PC-3 (cell line): ENCODE data around the gene OR2A5. TPM values are rescaled to one million over a fixed set of nuclear protein-coding genes. Genes with fewer than 3 reads are reported as not detected.
"Not testable (repeated sequence)": the region's sequence is repeated elsewhere in the genome, so short reads cannot be mapped to it uniquely, and the experiment has no call there.

ENCODE experiments used
- ATAC-seq: fragments of 200-7000 bp; cut with Tn5 transposase; 2 replicates; pipeline ENCODE4 v1.9.1; 2020; ENCODE audit warnings: mild to moderate bottlenecking, moderate library complexity
- BruUV-seq: library from RNA; stranded (reverse); fragments of 400-500 nt; replicated peaks from 2 replicates; lab custom pipeline; 2021; lab: Mats Ljungman, UMichigan
- CTCF ChIA-PET: fragments of 300-600 bp; sonication (Branson Sonifier 250); formaldehyde crosslinking; loops from one replicate; lab custom pipeline; 2022; ENCODE audit warnings: antibody characterized with exemption; lab: Charles Lee
- POLR2A ChIA-PET: fragments of 300-600 bp; sonication (Branson Sonifier 250); formaldehyde crosslinking; loops from one replicate; lab custom pipeline; 2022; ENCODE audit warnings: antibody characterized with exemption; ENCODE audit not compliant: unreplicated experiment; lab: Charles Lee
- DNase-seq: peaks from one replicate; pipeline ENCODE4 v3.0.0-alpha.2; 2015
- H2AFZ ChIP-seq: fragments of 300-600 bp; sonication (generic); 2 replicates; pipeline ENCODE4 v1.6.0; 2016; ENCODE audit warnings: antibody characterized with exemption, low read length
- H3F3A ChIP-seq: fragments of 300-600 bp; sonication (generic); one replicate; pipeline ENCODE4 v1.6.0; 2017; ENCODE audit warnings: antibody characterized with exemption, low read length, control low read depth, mild to moderate bottlenecking; ENCODE audit not compliant: unreplicated experiment
- H3K27ac ChIP-seq: fragments of 300-600 bp; sonication (generic); 2 replicates; pipeline ENCODE4 v1.5.1; 2016; ENCODE audit warnings: mild to moderate bottlenecking, low read length
- H3K27me3 ChIP-seq: fragments of 300-600 bp; sonication (generic); 2 replicates; pipeline ENCODE4 v1.6.1; 2016; ENCODE audit warnings: low read length, mixed read lengths
- H3K36me3 ChIP-seq: fragments of 300-600 bp; sonication (generic); 2 replicates; pipeline ENCODE4 v1.6.1; 2016; ENCODE audit warnings: low read depth, mixed run types, low read length, mixed read lengths
- H3K4me1 ChIP-seq: fragments of 300-600 bp; sonication (generic); 2 replicates; pipeline ENCODE4 v1.5.1; 2016; ENCODE audit warnings: low read length; ENCODE audit not compliant: insufficient read depth
- H3K4me2 ChIP-seq: fragments of 300-600 bp; sonication (generic); 2 replicates; pipeline ENCODE4 v1.6.0; 2016; ENCODE audit warnings: low read length
- H3K4me3 ChIP-seq: fragments of 300-600 bp; sonication (generic); 2 replicates; pipeline ENCODE4 v1.5.1; 2016; ENCODE audit warnings: mild to moderate bottlenecking, low read length, mixed read lengths
- H3K79me2 ChIP-seq: fragments of 300-600 bp; sonication (generic); 2 replicates; pipeline ENCODE4 v1.6.1; 2017; ENCODE audit warnings: low read length, mixed read lengths
- H3K9ac ChIP-seq: fragments of 300-600 bp; sonication (generic); 2 replicates; pipeline ENCODE4 v1.6.0; 2016; ENCODE audit warnings: mild to moderate bottlenecking, low read length
- H3K9me2 ChIP-seq: fragments of 300-600 bp; sonication (generic); replicated peaks from 2 replicates; pipeline ENCODE4 v1.6.1; 2016; ENCODE audit warnings: mixed run types, low read length, mixed read lengths
- H3K9me3 ChIP-seq: fragments of 300-600 bp; sonication (generic); 2 replicates; pipeline ENCODE4 v1.6.1; 2016; ENCODE audit warnings: low read length, mixed read lengths
- H4K20me1 ChIP-seq: fragments of 300-600 bp; sonication (generic); 2 replicates; pipeline ENCODE4 v1.6.1; 2016; ENCODE audit warnings: low read length, mixed read lengths
- EZH2 ChIP-seq: fragments of 300-600 bp; sonication (generic); IDR thresholded peaks from one replicate; pipeline ENCODE4 v1.6.1; 2017; ENCODE audit warnings: antibody characterized with exemption, mild to moderate bottlenecking, low read length; ENCODE audit not compliant: unreplicated experiment
- EZH2phosphoT487 ChIP-seq: fragments of 300-600 bp; sonication (generic); IDR thresholded peaks from 2 replicates; pipeline ENCODE4 v1.6.1; 2018; ENCODE audit warnings: mild to moderate bottlenecking, antibody characterized with exemption, low read length, borderline replicate concordance
- intact Hi-C: fragments of 100-400 bp; cut with micrococcal nuclease; formaldehyde crosslinking; loops from 2 replicates; pipeline ENCODE4 v1.9.0; 2023
- total RNA-seq: library from RNA; depleted of rRNA; stranded (reverse); fragments of >200 nt; gene quantifications from 2 replicates; pipeline ENCODE4 v1.2.3, GENCODE V29; 2014
- TF ChIP-seq, protein P1 (sequence below): fragments of 300-600 bp; sonication (generic); conservative IDR thresholded peaks from 2 replicates; pipeline ENCODE4 v1.5.1; 2017; ENCODE audit warnings: antibody characterized with exemption, low read depth, mild to moderate bottlenecking, low read length

OR2A5 gene
- total RNA-seq, 1 experiment from 2014 or later = not detected

DNA sequence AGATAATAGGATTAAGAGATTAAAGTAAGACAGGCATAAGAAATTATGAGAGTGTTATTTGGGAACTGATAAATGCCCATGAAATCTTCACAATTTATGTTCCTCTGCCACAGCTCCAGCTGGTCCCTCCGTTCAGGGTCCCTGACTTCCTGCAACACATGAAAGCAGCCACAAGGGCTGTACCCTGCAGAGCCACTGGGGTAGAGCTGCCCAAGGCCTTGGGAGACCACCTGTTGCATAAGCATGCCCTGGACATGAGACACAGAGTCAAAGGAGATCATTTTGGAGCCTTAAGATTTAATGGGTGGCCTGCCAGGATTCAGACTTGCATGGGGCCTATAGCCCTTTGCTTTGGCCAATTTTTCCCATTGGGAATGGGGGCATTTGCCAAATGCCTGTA is 37.9 kb upstream of the OR2A5 start:
- intact Hi-C loops, H3F3A ChIP-seq, H3K36me3 ChIP-seq, POLR2A ChIA-PET, BruUV-seq, H3K4me1 ChIP-seq, H3K4me3 ChIP-seq, H3K9ac ChIP-seq, H3K4me2 ChIP-seq, H3K79me2 ChIP-seq, DNase-seq, H3K9me2 ChIP-seq, H3K27me3 ChIP-seq, H2AFZ ChIP-seq, ATAC-seq, H3K9me3 ChIP-seq, H3K27ac ChIP-seq, H4K20me1 ChIP-seq: not testable (repeated sequence)
- CTCF ChIA-PET = interaction anchor here (0.6 to 2.1 kb wide), 2 partner anchors 24 to 109 kb away, joined by 3 to 35 read pairs; partner anchors contain the start of gene TCAF1

DNA sequence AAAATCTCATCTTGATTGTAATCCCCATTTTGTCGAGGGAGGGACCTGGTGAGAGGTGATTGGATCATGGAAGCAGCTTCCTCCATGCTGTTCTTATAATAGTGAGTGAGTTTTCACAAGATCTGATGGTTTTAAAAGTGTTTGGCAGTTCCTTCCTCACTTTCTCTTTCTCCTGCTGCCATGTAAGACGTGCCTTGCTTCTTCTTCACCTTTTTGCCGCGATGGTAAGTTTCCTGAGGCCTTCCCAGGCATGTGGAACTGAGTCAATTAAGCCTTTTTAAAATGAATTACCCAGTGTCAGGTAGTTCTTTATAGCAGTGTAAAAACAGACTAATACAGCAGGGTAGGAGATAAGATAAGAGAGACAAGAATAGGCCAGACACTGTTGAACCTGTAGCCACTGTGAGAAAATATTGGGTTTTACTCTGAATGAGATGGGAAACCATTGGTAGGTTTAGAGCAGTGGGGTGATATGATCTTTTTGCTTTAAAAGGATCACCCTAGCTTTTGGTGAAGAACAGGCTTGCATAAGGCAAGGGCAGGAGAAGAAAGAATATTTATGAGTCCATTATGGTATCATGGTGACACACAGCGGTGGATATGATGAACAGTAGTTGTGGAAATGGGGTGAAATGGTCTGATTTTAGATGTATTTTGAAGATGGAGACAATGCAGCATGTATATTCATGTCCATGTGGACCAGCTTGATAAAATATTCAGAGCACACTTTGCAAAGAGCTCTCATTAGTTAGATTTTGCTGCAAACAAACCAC is 37.1 kb upstream of the OR2A5 start:
- Histone ChIP-seq H3K27me3 (no peaks in the 10 kb centered on the region), H3K4me1 (no peaks in the 10 kb centered on the region), H4K20me1 (no peaks in the 10 kb centered on the region), H3K36me3 (no peaks in the 10 kb centered on the region), H3F3A (no peaks in the 10 kb centered on the region), H3K27ac (no peak overlapping the region), H3K9me3 (no peaks in the 10 kb centered on the region), H3K79me2 (no peaks in the 10 kb centered on the region), H3K4me3 (no peak overlapping the region), H3K4me2 (no peak overlapping the region), H3K9me2 (no peaks in the 10 kb centered on the region), H3K9ac (no peak overlapping the region), H2AFZ (no peak overlapping the region)
- intact Hi-C loops = loop anchor here (1.0 kb wide), 2 partner anchors 110 to 116 kb away; no protein-coding TSS in a partner anchor
- TF ChIP-seq EZH2 = no peak
- TF ChIP-seq, protein P1, sequence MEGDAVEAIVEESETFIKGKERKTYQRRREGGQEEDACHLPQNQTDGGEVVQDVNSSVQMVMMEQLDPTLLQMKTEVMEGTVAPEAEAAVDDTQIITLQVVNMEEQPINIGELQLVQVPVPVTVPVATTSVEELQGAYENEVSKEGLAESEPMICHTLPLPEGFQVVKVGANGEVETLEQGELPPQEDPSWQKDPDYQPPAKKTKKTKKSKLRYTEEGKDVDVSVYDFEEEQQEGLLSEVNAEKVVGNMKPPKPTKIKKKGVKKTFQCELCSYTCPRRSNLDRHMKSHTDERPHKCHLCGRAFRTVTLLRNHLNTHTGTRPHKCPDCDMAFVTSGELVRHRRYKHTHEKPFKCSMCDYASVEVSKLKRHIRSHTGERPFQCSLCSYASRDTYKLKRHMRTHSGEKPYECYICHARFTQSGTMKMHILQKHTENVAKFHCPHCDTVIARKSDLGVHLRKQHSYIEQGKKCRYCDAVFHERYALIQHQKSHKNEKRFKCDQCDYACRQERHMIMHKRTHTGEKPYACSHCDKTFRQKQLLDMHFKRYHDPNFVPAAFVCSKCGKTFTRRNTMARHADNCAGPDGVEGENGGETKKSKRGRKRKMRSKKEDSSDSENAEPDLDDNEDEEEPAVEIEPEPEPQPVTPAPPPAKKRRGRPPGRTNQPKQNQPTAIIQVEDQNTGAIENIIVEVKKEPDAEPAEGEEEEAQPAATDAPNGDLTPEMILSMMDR = peak; percentile 67
- ChIA-PET POLR2A (no interaction called here), CTCF (interaction anchor here (0.6 to 2.1 kb wide), 6 partner anchors 22 to 119 kb away, joined by 3 to 35 read pairs (median 6); partner anchors contain the start of gene TCAF1)
- peak; percentile 55 for DNase-seq
- peak; percentile 95 for ATAC-seq
- no TSS peak for BruUV-seq

DNA sequence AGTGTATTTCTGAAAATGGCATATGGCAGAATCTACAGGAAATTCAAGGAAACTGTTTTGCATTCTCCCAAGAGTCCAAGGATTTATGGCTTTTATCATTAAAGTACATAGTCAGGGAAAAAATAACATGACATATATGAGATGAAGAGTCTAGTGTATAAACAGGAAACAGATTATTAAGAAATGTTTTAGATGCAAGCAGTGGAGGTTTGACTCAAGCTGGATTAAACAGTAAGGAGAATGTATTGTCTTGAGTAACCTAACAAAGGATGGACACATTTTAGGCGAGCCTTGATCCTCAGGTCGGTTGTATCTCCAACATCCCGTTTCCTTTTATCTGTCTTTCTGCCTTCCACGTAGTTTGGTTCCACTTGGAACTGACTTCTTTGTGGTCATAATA is 30.7 kb upstream of the OR2A5 start:
- Histone ChIP-seq H3K4me1 (0 out of 2 replicates have a peak, but pooled peaks cover 8% of the 10 kb centered on the region), H3K9me3 (no peaks in the 10 kb centered on the region), H3K27me3 (no peaks in the 10 kb centered on the region), H3K9me2 (no peaks in the 10 kb centered on the region), H3F3A (no peaks in the 10 kb centered on the region), H3K4me2 (no peak overlapping the region), H3K79me2 (no peaks in the 10 kb centered on the region), H3K27ac (no peak overlapping the region), H2AFZ (no peak overlapping the region), H4K20me1 (no peaks in the 10 kb centered on the region), H3K9ac (no peak overlapping the region), H3K36me3 (no peaks in the 10 kb centered on the region), H3K4me3 (no peak overlapping the region)
- TF ChIP-seq EZH2phosphoT487 (no peak), EZH2 (no peak)
- TF ChIP-seq, protein P1 = no peak
- ATAC-seq (no peak), DNase-seq (no peak)
- no TSS peak for BruUV-seq
- POLR2A ChIA-PET = no interaction called here
- intact Hi-C loops = no loop called here
- CTCF ChIA-PET = no interaction called here
